Superior temporal gyrus (tissue), 1 donor: ENCODE measurements around the gene TMEM126A.
A peak's percentile ranks its signal among the peaks of the same experiment; 100 is the strongest.
"Not testable (repeated sequence)": the region's sequence is repeated elsewhere in the genome, so short reads cannot be mapped to it uniquely, and the experiment has no call there.

Source experiments
- DNase-seq: peaks from one replicate; pipeline ENCODE4 v3.0.0-alpha.2; 2016; ENCODE audit errors: extremely low spot score

Gene TMEM126A

DNA sequence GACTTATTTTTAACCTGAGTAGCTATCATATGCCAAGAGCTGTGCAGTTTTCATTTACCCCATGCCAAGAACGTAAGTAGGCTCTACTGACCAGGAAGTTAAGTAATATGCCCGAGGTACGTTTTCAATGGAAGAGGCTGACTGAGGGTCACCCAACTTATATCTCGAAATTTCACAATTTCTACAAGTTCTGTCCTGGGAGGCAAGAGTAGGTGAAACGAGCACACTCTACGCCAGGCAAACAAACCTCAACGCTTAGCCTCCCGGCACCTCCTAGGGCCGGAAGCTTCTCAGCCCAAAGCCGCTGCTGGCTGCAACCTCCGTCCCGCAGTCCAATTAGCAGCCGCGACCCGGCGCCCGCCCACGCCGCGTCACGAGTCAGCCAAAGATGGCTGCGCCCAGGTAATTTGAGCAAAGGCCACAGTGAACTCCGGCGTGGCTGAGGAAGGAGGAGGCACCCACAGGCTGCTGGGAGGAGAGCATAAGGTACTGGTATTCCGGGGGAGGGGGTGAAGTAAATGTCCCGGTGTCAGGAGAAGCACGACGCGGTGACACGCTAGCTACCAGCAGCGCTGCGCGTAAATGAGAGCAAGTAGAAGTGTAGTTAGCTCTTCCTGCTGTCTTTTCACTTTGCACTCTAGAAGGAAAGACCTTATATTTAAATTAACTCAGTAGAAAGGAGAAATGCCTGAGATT, at the start of gene TMEM126A:
Gene TMEM126A (plus strand): TSS at position 364 of the 696 bp plus-strand sequence. CDS start 2,289 bp downstream, outside the sequence.
- peak; percentile 90 for DNase-seq

- no peak for DNase-seq
Observed at GRCh38 chr11:85599083-85599482, 48.7 kb upstream of the TMEM126A start.

GRCh38 chr11:85602526-85603213, 45.1 kb upstream of the TMEM126A start:
- no peak for DNase-seq

DNA sequence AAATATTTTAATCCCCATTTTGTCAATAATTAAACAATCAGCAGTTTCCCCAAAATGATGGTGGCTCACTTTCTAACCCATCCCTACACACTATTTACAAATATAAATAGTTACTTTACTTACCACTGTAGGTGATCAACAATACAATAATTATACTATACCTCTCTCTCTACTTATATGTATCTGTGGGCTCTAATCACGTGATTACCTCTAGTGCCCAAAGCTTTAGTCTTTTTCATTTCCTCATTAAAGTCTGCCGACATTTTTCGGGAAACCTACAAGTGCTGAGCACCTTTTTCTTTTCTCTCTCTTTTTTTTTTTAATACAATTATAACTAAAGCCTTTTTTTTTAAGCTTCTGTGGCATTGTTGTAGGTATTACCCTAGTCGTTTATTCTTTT, 44.5 kb upstream of the TMEM126A start:
- DNase-seq, result no peak

DNA sequence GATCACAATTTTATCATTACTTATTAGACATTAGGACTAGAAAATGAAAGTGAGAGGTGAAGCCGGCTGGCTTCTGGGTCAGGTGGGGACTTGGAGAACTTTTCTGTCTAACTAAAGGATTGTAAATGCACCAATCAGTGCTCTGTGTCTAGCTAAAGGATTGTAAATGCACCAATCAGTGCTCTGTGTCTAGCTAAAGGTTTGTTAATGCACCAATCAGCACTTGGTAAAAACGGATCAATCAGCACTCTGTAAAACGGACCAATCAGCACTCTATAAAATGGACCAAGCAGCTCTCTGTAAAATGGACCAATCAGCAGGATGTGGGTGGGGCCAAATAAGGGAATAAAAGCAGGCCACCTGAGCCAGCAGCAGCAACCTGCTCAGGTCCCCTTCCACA, 41.5 kb upstream of the TMEM126A start:
- DNase-seq, result not testable (repeated sequence)

GRCh38 chr11:85608621-85609020, 39.1 kb upstream of the TMEM126A start:
- not testable (repeated sequence) for DNase-seq

DNA sequence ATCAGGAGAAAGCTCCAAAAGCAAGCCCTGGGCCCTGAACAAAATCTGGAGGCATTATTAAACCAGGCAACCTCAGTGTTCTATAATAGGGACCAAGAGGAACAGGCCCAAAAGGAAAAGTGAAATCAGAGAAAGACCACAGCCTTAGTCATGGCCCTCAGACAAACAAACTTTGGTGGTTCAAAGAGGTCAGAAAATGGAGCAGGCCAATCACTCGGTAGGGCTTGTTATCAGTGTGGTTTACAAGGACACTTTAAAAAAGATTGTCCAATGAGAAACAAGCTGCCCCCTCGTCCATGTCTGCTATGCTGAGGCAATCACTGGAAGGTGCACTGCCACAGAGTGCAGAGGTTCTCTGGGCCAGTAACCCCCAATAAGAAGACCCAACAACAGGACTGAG, 38.5 kb upstream of the TMEM126A start:
- not testable (repeated sequence) for DNase-seq

DNA sequence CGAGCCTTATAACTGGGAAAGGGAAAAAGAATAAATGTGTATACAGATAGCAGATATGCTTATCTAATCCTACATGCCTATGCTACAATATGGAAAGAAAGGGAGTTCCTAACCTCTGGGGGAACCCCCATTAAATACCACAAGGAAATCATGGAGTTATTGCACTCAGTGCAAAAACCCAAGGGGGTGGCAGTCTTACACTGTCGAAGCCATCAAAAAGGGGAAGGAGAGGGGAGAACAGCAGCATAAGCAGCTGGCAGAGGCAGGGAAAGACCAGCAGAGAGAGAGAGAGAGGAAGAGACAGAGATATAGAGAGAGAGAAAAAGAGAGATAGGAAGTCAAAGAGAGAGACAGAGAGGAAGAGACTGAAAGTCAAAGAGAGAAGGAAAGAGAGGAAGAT, 36.1 kb upstream of the TMEM126A start:
- DNase-seq, result not testable (repeated sequence)

DNA sequence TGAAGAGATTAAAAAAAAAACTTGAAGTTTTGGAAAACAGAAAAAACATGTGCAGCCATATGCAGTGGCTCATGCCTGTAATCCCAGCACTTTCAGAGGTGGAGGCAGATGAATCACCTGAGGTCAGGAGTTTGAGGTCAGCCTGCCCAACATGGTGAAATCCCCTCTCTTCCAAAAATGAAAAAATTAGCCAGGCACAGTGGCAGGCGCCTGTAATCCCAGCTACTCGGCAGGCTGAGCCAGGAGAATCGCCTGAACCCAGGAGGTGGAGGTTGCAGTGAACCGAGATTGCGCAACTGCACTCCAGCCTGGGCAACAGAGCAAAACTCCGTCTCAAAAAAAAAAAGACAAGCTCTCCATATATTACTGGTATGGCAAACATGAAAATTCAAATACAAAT, 28.3 kb upstream of the TMEM126A start:
- DNase-seq, result no peak

DNA sequence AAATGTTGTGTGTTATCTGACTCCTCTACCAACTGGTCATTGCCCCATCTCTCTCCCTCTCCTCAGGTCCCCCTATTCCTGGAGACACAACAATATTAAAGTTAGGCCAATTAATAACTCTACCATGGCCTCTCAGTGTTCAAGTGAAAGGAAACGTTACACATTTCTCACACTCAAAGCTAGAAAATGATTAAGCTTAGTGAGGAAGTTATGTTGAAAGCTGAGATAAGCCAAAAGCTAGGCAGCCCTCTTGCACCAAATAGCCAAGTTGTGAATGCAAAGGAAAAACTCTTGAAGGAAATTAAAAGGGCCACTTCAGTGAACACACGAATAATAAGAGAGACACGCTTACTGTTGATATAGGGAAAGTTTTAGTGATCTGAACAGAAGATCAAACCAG, 27.5 kb upstream of the TMEM126A start:
- DNase-seq, result no peak

DNA sequence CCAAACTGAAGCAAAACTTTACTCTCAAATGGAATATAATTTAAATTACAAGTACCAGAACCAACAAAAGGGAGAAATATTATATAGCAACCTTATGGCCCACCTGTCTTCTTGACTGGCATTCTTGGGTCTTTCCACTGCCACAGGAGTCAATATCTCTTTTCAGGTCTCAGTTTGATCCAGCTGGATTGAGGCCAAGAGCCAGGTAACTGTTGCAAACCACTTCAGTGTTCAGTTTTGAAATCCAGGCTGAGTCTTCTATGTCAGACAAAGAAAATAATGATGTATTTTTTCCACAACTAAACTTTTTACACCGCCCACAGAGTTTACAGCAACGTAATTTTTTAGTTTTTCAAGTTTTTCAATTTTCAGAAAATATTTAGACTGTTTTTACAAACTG, 21.3 kb upstream of the TMEM126A start:
- no peak for DNase-seq

DNA sequence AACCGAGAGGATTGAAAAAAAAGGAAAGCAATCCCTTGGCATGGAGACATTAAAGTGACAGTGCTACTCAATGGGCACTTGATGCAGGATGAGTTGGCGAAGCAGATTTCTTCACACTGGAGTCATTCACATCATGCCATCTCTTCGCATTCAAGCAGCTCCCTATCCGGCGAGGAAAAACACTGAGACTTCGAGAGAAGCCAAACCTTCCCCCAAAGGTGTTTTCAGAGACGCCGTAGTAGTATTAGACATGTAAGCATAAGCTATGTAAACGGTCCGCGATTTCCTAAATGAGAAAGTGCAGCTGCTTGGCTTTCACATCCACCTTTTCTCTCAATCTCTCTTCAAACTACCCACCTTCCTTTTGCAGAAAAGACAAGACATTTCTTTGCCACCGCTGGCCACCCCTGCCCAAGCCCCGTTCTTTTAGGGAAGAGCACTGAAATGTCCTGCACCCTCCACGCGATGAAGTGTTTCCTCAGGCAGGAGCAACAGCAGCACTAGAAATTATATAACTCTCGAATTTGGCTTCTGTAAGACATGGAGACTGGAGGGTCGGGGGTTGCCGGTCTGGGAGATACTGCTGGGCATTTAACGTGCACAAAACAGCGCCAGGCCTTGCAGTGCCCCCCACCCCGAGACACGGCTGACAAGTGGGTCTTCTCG, 20.3 kb upstream of the TMEM126A start, which contains the start of gene DLG2:
Gene DLG2 (minus strand): TSS at position 13 of the 666 bp plus-strand sequence.
- peak; percentile 79 for DNase-seq

DNA sequence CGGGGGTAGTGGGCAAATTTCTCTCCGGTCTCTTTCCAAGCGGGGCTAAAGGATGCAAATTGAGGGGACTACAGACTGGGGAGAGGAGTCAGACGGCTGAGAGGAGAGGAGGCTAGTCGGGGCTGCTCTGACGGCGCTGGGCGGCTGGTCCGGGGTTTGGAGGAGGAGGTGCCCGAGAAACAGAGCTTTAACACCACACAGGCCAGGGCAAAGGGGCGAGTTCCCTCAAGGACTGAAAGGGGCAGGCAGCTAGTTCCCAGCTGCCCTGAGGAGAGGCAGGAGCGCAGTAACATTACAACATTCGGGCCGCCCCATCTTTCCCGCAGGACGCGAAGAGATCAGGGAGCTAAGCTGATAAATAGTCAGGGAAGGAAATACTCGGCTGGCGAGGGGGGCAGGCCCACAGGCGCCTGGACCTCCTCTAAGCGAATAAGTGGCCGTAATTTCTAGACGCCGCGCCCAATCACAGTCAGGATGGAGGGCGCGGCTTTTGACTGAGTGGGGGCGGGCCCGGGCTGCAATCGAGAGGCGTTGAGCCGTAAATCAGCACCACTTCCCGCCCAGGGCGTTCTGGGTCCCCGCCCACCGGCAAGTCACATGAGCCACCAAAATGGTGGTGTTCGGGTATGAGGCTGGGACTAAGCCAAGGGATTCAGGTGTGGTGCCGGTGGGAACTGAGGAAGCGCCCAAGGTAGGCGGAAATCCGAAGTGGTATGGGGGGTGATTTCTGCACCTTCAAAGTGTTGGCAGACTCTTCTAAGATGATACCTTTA, 19.6 kb upstream of the TMEM126A start, which contains the start of gene TMEM126B:
Gene TMEM126B (plus strand): TSS at position 596 of the 773 bp plus-strand sequence. CDS start 15 bp downstream, at position 611.
- peak; percentile 99 for DNase-seq

DNA sequence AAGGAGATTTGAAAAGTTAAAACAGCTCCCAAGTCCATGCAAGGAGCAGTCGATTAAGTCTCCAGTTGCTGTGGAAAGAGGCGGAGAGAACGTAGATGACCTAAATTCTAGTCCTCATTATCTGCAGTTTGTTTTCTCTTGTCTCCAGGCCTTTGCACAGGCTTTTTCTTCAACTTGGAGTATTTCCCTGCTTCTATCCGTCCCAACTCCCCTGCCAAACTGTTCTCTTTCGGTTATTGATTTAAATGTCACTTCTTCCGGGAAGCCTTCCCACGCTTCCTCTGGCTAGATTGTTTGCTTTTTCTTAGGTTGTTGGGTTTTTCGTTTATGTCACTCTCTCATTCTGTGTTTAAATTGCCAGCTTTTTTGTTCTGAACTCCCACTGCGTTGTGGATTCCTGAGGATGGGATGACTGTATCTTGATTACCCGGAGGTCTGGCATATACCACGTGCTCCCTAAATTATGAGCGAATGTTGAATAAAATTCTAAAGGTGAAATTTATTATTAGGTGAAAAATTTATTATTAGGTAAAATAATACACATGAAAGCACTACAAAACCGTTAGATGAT, 18.9 kb upstream of the TMEM126A start:
- DNase-seq, result no peak

DNA sequence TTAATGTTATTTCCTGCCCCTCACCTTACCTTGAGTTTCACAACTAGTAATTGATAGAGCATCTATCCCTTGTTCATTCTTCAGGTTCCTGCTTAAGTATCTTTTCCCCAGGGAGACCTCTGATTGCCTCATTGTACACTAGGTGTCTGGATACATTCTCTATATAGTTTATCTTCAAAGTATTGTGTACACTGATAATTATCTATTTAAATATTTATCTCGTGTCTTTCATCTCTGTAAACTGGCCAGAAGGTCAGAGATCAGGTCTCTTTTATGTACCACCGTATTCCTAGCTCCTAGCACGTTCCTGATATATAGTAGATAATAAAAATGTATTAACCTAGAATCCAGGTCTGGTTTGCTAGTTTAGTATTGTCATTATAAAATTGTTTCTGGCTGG, 13.0 kb upstream of the TMEM126A start:
- DNase-seq, result no peak

DNA sequence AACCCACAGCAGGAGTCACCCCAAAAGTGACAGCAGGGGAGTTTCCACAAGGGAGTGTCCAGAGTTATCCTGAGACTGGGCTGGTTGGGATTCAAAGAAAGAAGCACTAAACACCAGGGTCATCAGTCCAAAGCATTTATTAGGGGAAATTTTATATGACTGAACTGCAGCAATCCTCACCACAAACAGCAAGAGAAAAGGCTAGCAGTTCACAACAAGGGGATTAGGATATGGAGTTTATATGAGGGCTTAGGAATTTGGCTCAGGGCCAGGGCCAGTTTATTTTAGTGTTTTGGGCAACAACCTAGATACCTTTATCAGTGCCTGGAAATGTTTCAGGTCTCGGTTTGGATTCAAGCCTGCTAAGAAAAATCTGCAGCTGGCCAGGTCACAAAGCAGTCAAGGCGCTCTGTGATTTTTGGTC, 4.6 kb upstream of the TMEM126A start:
- DNase-seq, result no peak

- DNase-seq, result no peak
Observed at GRCh38 chr11:85647078-85647477, 689 bp upstream of the TMEM126A start.

- no peak for DNase-seq
Observed at GRCh38 chr11:85651118-85651517, 3.4 kb downstream of the TMEM126A start.

GRCh38 chr11:85652786-85653447, 5.2 kb downstream of the TMEM126A start:
- DNase-seq, result no peak

- not testable (repeated sequence) for DNase-seq
Observed at GRCh38 chr11:85654343-85654742, 6.6 kb downstream of the TMEM126A start.

DNA sequence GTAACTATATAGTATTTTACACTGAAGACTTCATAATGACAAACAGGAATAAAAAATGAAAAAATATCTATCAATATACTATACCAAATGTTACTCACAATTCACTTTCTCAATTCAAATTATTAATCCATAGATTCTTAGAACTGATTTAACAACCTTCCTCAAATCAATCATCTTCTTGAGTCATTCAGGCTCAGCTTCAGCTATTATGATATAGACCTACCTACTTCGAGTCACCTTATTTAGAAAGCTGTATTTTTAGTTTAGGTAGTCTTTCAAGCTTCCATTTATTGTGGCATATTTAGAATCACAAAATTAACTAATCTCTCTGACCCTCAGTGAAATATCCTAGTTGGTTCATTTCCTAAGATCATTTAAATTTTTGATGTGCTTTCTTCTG, 9.0 kb downstream of the TMEM126A start:
- no peak for DNase-seq
